Activated CD4-positive, alpha-beta T cell treated with anti-CD3 and anti-CD28 coated beads for 36 hours (primary cell): ENCODE results near the gene ITGB1. TPM values are rescaled to one million over a fixed set of nuclear protein-coding genes. Genes with fewer than 3 reads are reported as not detected.
"Not testable (repeated sequence)": the region's sequence is repeated elsewhere in the genome, so short reads cannot be mapped to it uniquely, and the experiment has no call there.

ENCODE experiments used
- ATAC-seq: fragments of 200-7000 bp; cut with Tn5 transposase; one replicate; pipeline ENCODE4 v1.10.0; 2021; ENCODE audit warnings: mild to moderate bottlenecking, moderate library complexity
- CTCF ChIA-PET: fragments of 350-600 bp; sonication (Branson Sonifier 250); formaldehyde crosslinking; loops from one replicate; lab custom pipeline; 2021; ENCODE audit warnings: antibody characterized with exemption; lab: Charles Lee
- POLR2A ChIA-PET: fragments of 350-600 bp; sonication (Branson Sonifier 250); formaldehyde crosslinking; loops from one replicate; lab custom pipeline; 2021; ENCODE audit warnings: antibody characterized with exemption, inconsistent platforms; lab: Charles Lee
- DNase-seq: peaks from one replicate; pipeline ENCODE4 v3.0.0-alpha.2; 2020
- H3K27ac Mint-ChIP-seq: one replicate; pipeline ENCODE4 v1.8.0; 2021; ENCODE audit warnings: mixed read lengths
- H3K27me3 Mint-ChIP-seq: one replicate; pipeline ENCODE4 v1.8.0; 2021; ENCODE audit warnings: mixed read lengths
- H3K36me3 Mint-ChIP-seq: one replicate; pipeline ENCODE4 v1.8.0; 2021; ENCODE audit warnings: low read depth, mixed read lengths
- H3K4me1 Mint-ChIP-seq: one replicate; pipeline ENCODE4 v1.8.0; 2021; ENCODE audit warnings: mixed read lengths
- H3K4me3 Mint-ChIP-seq: one replicate; pipeline ENCODE4 v1.8.0; 2021; ENCODE audit warnings: mild to moderate bottlenecking, moderate library complexity, mixed read lengths
- H3K9me3 Mint-ChIP-seq: one replicate; pipeline ENCODE4 v1.8.0; 2021; ENCODE audit warnings: low read depth, mixed read lengths
- intact Hi-C, 2 experiments: fragments of 100-400 bp; cut with DNase I in 1 of 2; cut with micrococcal nuclease in 1 of 2; formaldehyde crosslinking; loops; one replicate each; pipeline versions ENCODE4 v1.14.2 to v1.15.1; 2022 to 2024; cut with DNase I, micrococcal nuclease
- total RNA-seq, 2 experiments: library from RNA; stranded (reverse); gene quantifications; one replicate each; pipeline ENCODE4 v1.2.3, GENCODE V29; 2021

The ITGB1 gene
- total RNA-seq, result 10 to 100 TPM; 57.6 to 68.9 TPM

- peak; percentile 92 for DNase-seq
- intact Hi-C loops, result loop anchor here (1.0 to 10.0 kb wide), 13 partner anchors 22 to 902 kb away; partner anchors contain the start of genes CCDC7 (in 1 of the 2) and KIF5B (in 1 of the 2)
- ChIA-PET POLR2A (interaction anchor here (0.7 to 1.1 kb wide), 3 partner anchors 22 to 179 kb away, joined by 4 to 6 read pairs (median 5); no protein-coding TSS in a partner anchor), CTCF (interaction anchor here (1.2 to 1.8 kb wide), 5 partner anchors 11 to 161 kb away, joined by 3 to 10 read pairs (median 5); no protein-coding TSS in a partner anchor)
- ATAC-seq, result peak; percentile 83
- Mint-ChIP-seq H3K4me3 (peak within 1 kb of the TSS; percentile 83), H3K27ac (peak within 1 kb of the TSS; percentile 96), H3K9me3 (no peaks in the 10 kb centered on the region), H3K27me3 (peaks cover 10% of the 10 kb centered on the region), H3K4me1 (peaks cover 43% of the 10 kb centered on the region), H3K36me3 (no peaks in the 10 kb centered on the region)
Observed at GRCh38 chr10:32958085-32959005, at the start of gene ITGB1. Gene ITGB1 (minus strand): TSS chr10:32958230. CDS start chr10:32935558, 22,672 bp downstream.

- H3K4me3 Mint-ChIP-seq, result no peak overlapping the region
Observed at GRCh38 chr10:33006342-33006887, 48.4 kb upstream of the ITGB1 start.

GRCh38 chr10:33005322-33006301, 47.6 kb upstream of the ITGB1 start:
- H3K4me3 Mint-ChIP-seq, result peak overlapping the region; percentile 59
- H3K9me3 Mint-ChIP-seq, result no peaks in the 10 kb centered on the region
- H3K4me1 Mint-ChIP-seq, result peaks cover 41% of the 10 kb centered on the region
- ChIA-PET CTCF (interaction anchor here (1.1 kb wide), 1 partner anchor 187 kb away, joined by 3 read pairs; no protein-coding TSS in a partner anchor), POLR2A (interaction anchor here (0.6 kb wide), 1 partner anchor 1958 kb away, joined by 4 read pairs; no protein-coding TSS in a partner anchor)
- H3K36me3 Mint-ChIP-seq, result no peaks in the 10 kb centered on the region
- intact Hi-C loops, result loop anchor here (1.0 to 5.0 kb wide), 6 partner anchors 25 to 758 kb away; partner anchors contain the start of gene ITGB1 (in 1 of the 2)
- peaks cover 7% of the 10 kb centered on the region for H3K27me3 Mint-ChIP-seq
- no peak overlapping the region for H3K27ac Mint-ChIP-seq
- DNase-seq, result peak; percentile 69
- peak; percentile 79 for ATAC-seq

More at GRCh38 chr10:33006342-33006887, 48.4 kb upstream of the ITGB1 start:
- H3K4me1 Mint-ChIP-seq, result peaks cover 41% of the 10 kb centered on the region
- ATAC-seq, result no peak
- peaks cover 7% of the 10 kb centered on the region for H3K27me3 Mint-ChIP-seq
- ChIA-PET POLR2A (interaction anchor here (0.6 kb wide), 1 partner anchor 1958 kb away, joined by 4 read pairs; no protein-coding TSS in a partner anchor), CTCF (interaction anchor here (0.7 to 1.1 kb wide), 2 partner anchors 15 to 187 kb away, joined by 3 read pairs; no protein-coding TSS in a partner anchor)
- DNase-seq, result no peak
- H3K9me3 Mint-ChIP-seq, result no peaks in the 10 kb centered on the region
- intact Hi-C loops, result loop anchor here (5.0 kb wide), 3 partner anchors 111 to 759 kb away; no protein-coding TSS in a partner anchor
- no peaks in the 10 kb centered on the region for H3K36me3 Mint-ChIP-seq
- no peak overlapping the region for H3K27ac Mint-ChIP-seq

- ATAC-seq (no peak), DNase-seq (no peak)
- ChIA-PET CTCF (interaction anchor here (0.6 to 1.3 kb wide), 3 partner anchors 8 to 42 kb away, joined by 3 read pairs; no protein-coding TSS in a partner anchor), POLR2A (no interaction called here)
- H3K9me3 Mint-ChIP-seq, result peaks cover 5% of the 10 kb centered on the region
- no peak overlapping the region for H3K4me3 Mint-ChIP-seq
- H3K4me1 Mint-ChIP-seq, result peaks cover 17% of the 10 kb centered on the region
- no peaks in the 10 kb centered on the region for H3K27me3 Mint-ChIP-seq
- H3K36me3 Mint-ChIP-seq, result no peaks in the 10 kb centered on the region
- intact Hi-C loops, result no loop called here
- H3K27ac Mint-ChIP-seq, result no peak overlapping the region
Observed at GRCh38 chr10:33001908-33002492, 44.0 kb upstream of the ITGB1 start.

GRCh38 chr10:32998060-32998581, 40.1 kb upstream of the ITGB1 start:
- ATAC-seq, POLR2A ChIA-PET, H3K36me3 Mint-ChIP-seq, H3K4me3 Mint-ChIP-seq, H3K4me1 Mint-ChIP-seq, DNase-seq, H3K27me3 Mint-ChIP-seq, H3K27ac Mint-ChIP-seq, intact Hi-C loops, H3K9me3 Mint-ChIP-seq: not testable (repeated sequence)
- CTCF ChIA-PET, result interaction anchor here (1.0 kb wide), 1 partner anchor 13 kb away, joined by 3 read pairs; no protein-coding TSS in a partner anchor

- H3K27ac Mint-ChIP-seq, result no peak overlapping the region
- no peak for DNase-seq
- peaks cover 10% of the 10 kb centered on the region for H3K9me3 Mint-ChIP-seq
- ATAC-seq, result no peak
- intact Hi-C loops, result no loop called here
- H3K4me1 Mint-ChIP-seq, result no peaks in the 10 kb centered on the region
- no peaks in the 10 kb centered on the region for H3K27me3 Mint-ChIP-seq
- no peak overlapping the region for H3K4me3 Mint-ChIP-seq
- POLR2A ChIA-PET, result no interaction called here
- no peaks in the 10 kb centered on the region for H3K36me3 Mint-ChIP-seq
- CTCF ChIA-PET, result interaction anchor here (0.6 to 2.0 kb wide), 3 partner anchors 13 to 166 kb away, joined by 3 to 9 read pairs (median 5); no protein-coding TSS in a partner anchor
Observed at GRCh38 chr10:32995751-32996150, 37.7 kb upstream of the ITGB1 start.

- no peak overlapping the region for H3K4me3 Mint-ChIP-seq
- no peak overlapping the region for H3K27ac Mint-ChIP-seq
- ATAC-seq, result no peak
- intact Hi-C loops, result no loop called here
- POLR2A ChIA-PET, result no interaction called here
- CTCF ChIA-PET, result interaction anchor here (0.6 to 1.4 kb wide), 2 partner anchors 14 to 166 kb away, joined by 3 to 5 read pairs; no protein-coding TSS in a partner anchor
- no peaks in the 10 kb centered on the region for H3K36me3 Mint-ChIP-seq
- DNase-seq, result no peak
- H3K4me1 Mint-ChIP-seq, result no peaks in the 10 kb centered on the region
- peaks cover 10% of the 10 kb centered on the region for H3K9me3 Mint-ChIP-seq
- no peaks in the 10 kb centered on the region for H3K27me3 Mint-ChIP-seq
Observed at GRCh38 chr10:32995066-32995622, 37.1 kb upstream of the ITGB1 start.

GRCh38 chr10:32994632-32995031, 36.6 kb upstream of the ITGB1 start:
- ATAC-seq, DNase-seq, H3K27ac Mint-ChIP-seq, H3K36me3 Mint-ChIP-seq, H3K4me3 Mint-ChIP-seq, H3K27me3 Mint-ChIP-seq, POLR2A ChIA-PET, H3K4me1 Mint-ChIP-seq, intact Hi-C loops, H3K9me3 Mint-ChIP-seq: not testable (repeated sequence)
- CTCF ChIA-PET, result interaction anchor here (1.4 kb wide), 1 partner anchor 14 kb away, joined by 5 read pairs; no protein-coding TSS in a partner anchor

GRCh38 chr10:32992310-32992709, 34.3 kb upstream of the ITGB1 start:
- CTCF ChIA-PET, result interaction anchor here (1.7 kb wide), 1 partner anchor 12 kb away, joined by 5 read pairs; no protein-coding TSS in a partner anchor
- intact Hi-C loops, H3K36me3 Mint-ChIP-seq, H3K4me1 Mint-ChIP-seq, H3K27me3 Mint-ChIP-seq, DNase-seq, H3K4me3 Mint-ChIP-seq, POLR2A ChIA-PET, H3K27ac Mint-ChIP-seq, ATAC-seq, H3K9me3 Mint-ChIP-seq: not testable (repeated sequence)
